GM23338 (cell line): ENCODE results near the gene ZNF724. TPM values are rescaled to one million over a fixed set of nuclear protein-coding genes. Genes with fewer than 3 reads are reported as not detected.
"Not testable (repeated sequence)": the region's sequence is repeated elsewhere in the genome, so short reads cannot be mapped to it uniquely, and the experiment has no call there.

Experiments
- ATAC-seq: fragments of 200-7000 bp; cut with Tn5 transposase; 3 replicates; pipeline ENCODE4 v1.9.1; 2020
- DNase-seq: peaks from one replicate; pipeline ENCODE4 v3.0.0-alpha.2; 2015; ENCODE audit warnings: low spot score
- H2AFZ ChIP-seq: fragments of 200-600 bp; sonication (generic); 2 replicates; pipeline ENCODE4 v1.8.0; 2016; ENCODE audit warnings: antibody characterized with exemption, mild to moderate bottlenecking, moderate library complexity
- H3F3A ChIP-seq: fragments of 200-600 bp; sonication (generic); replicated peaks from 2 replicates; pipeline ENCODE4 v1.8.0; 2017; ENCODE audit warnings: antibody characterized with exemption, mixed run types, low read depth
- H3K27ac ChIP-seq: fragments of 200-600 bp; sonication (generic); 2 replicates; pipeline ENCODE4 v1.6.1; 2016; ENCODE audit warnings: low read depth
- H3K27me3 ChIP-seq: fragments of 200-600 bp; sonication (generic); 2 replicates; pipeline ENCODE4 v1.8.0; 2016; ENCODE audit warnings: mild to moderate bottlenecking, mixed run types, moderate library complexity; ENCODE audit not compliant: insufficient read depth
- H3K36me3 ChIP-seq: fragments of 200-600 bp; sonication (generic); 2 replicates; pipeline ENCODE4 v1.8.0; 2016; ENCODE audit warnings: mild to moderate bottlenecking; ENCODE audit not compliant: insufficient read depth
- H3K4me1 ChIP-seq: fragments of 200-600 bp; sonication (generic); 2 replicates; pipeline ENCODE4 v1.8.0; 2016; ENCODE audit warnings: mild to moderate bottlenecking, moderate library complexity; ENCODE audit not compliant: insufficient read depth
- H3K4me2 ChIP-seq: fragments of 200-600 bp; sonication (generic); 2 replicates; pipeline ENCODE4 v1.7.1; 2017; ENCODE audit warnings: mixed run types
- H3K4me3 ChIP-seq: fragments of 200-600 bp; sonication (generic); 2 replicates; pipeline ENCODE4 v1.6.1; 2016; ENCODE audit warnings: mixed run types
- H3K79me2 ChIP-seq: fragments of 200-600 bp; sonication (generic); replicated peaks from 2 replicates; pipeline ENCODE4 v1.8.0; 2017; ENCODE audit warnings: mild to moderate bottlenecking; ENCODE audit not compliant: insufficient read depth
- H3K9me2 ChIP-seq: fragments of 200-600 bp; sonication (generic); 2 replicates; pipeline ENCODE4 v1.8.0; 2017; ENCODE audit not compliant: insufficient read depth
- H4K20me1 ChIP-seq: fragments of 200-600 bp; sonication (generic); replicated peaks from 2 replicates; pipeline ENCODE4 v1.8.0; 2017; ENCODE audit warnings: mild to moderate bottlenecking; ENCODE audit not compliant: insufficient read depth
- H3K27ac Mint-ChIP-seq: 2 replicates; pipeline ENCODE4 v1.8.0; 2020; ENCODE audit warnings: inconsistent platforms, mild to moderate bottlenecking, moderate library complexity, mixed read lengths
- H3K27me3 Mint-ChIP-seq: 3 replicates; pipeline ENCODE4 v1.8.0; 2022; ENCODE audit warnings: low read depth, mild to moderate bottlenecking, moderate library complexity, mixed read lengths, inconsistent platforms; ENCODE audit not compliant: insufficient read depth, poor library complexity
- H3K36me3 Mint-ChIP-seq: 3 replicates; pipeline ENCODE4 v1.8.0; 2021; ENCODE audit warnings: low read depth, mild to moderate bottlenecking, inconsistent platforms, moderate library complexity, mixed read lengths
- H3K4me1 Mint-ChIP-seq: 3 replicates; pipeline ENCODE4 v1.8.0; 2020; ENCODE audit warnings: mild to moderate bottlenecking, inconsistent platforms, mixed read lengths
- H3K4me3 Mint-ChIP-seq: 3 replicates; pipeline ENCODE4 v1.8.0; 2021; ENCODE audit warnings: moderate library complexity, mild to moderate bottlenecking, inconsistent platforms, mixed read lengths
- H3K9me3 Mint-ChIP-seq: 3 replicates; pipeline ENCODE4 v1.8.0; 2020; ENCODE audit warnings: moderate library complexity, mild to moderate bottlenecking, inconsistent platforms, mixed read lengths
- POLR2AphosphoS5 ChIP-seq: IDR thresholded peaks from 2 replicates; pipeline ENCODE4 v1.6.1; 2016; ENCODE audit warnings: antibody characterized with exemption, low read depth
- polyA plus RNA-seq: library from polyadenylated mRNA; unstranded; fragments of >200 nt; fragmentation: Nextera tagmentation; extraction: Ambion mirVana; gene quantifications from 2 replicates; pipeline ENCODE4 v1.2.1, GENCODE V29; 2016
- total RNA-seq: library from RNA; depleted of rRNA; stranded (reverse); fragments of >200 nt; shearing (Covaris generic); gene quantifications from 2 replicates; pipeline ENCODE4 v1.2.3, GENCODE V29; 2014
- TF ChIP-seq, protein P1 (sequence below): fragments of 250-450 bp; sonication (Bioruptor Pico); IDR thresholded peaks from 2 replicates; pipeline ENCODE4 v1.5.0; 2020; ENCODE audit warnings: mild to moderate bottlenecking, moderate library complexity
- TF ChIP-seq, protein P2 (sequence below), 2 experiments: fragments of 200-600 bp in 1 of 2; sonication (generic) in 1 of 2; conservative IDR thresholded peaks; 2 replicates each; pipeline versions ENCODE4 v1.5.1 to v1.6.1; 2016 to 2017; ENCODE audit warnings: antibody characterized with exemption in 2 of 2, low read depth in 2 of 2, mild to moderate bottlenecking in 2 of 2, moderate library complexity in 1 of 2

The ZNF724 gene
- total and polyA plus RNA-seq, 2 experiments from 2014 or later = 35.4 to 85.3 TPM

DNA sequence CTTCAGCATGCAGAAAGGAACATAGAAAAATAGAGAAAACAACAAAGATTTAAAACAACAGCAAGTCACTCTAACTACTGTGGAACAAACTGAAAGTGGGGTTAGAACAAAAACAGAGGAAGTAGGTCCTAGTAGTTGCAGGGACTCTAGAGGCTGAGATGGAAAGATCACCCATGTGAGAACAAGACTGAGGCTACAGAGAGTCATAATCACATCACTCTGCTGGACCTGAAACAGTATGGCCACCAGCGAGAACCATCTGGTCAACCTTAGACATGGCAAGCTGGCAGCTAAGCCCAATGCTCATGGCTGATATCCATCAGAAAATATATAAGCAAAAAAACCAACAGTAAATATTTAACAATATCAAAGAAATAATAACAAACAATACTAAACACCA lies 35.8 kb upstream of the ZNF724 start (continued):
- TF ChIP-seq, protein P1, sequence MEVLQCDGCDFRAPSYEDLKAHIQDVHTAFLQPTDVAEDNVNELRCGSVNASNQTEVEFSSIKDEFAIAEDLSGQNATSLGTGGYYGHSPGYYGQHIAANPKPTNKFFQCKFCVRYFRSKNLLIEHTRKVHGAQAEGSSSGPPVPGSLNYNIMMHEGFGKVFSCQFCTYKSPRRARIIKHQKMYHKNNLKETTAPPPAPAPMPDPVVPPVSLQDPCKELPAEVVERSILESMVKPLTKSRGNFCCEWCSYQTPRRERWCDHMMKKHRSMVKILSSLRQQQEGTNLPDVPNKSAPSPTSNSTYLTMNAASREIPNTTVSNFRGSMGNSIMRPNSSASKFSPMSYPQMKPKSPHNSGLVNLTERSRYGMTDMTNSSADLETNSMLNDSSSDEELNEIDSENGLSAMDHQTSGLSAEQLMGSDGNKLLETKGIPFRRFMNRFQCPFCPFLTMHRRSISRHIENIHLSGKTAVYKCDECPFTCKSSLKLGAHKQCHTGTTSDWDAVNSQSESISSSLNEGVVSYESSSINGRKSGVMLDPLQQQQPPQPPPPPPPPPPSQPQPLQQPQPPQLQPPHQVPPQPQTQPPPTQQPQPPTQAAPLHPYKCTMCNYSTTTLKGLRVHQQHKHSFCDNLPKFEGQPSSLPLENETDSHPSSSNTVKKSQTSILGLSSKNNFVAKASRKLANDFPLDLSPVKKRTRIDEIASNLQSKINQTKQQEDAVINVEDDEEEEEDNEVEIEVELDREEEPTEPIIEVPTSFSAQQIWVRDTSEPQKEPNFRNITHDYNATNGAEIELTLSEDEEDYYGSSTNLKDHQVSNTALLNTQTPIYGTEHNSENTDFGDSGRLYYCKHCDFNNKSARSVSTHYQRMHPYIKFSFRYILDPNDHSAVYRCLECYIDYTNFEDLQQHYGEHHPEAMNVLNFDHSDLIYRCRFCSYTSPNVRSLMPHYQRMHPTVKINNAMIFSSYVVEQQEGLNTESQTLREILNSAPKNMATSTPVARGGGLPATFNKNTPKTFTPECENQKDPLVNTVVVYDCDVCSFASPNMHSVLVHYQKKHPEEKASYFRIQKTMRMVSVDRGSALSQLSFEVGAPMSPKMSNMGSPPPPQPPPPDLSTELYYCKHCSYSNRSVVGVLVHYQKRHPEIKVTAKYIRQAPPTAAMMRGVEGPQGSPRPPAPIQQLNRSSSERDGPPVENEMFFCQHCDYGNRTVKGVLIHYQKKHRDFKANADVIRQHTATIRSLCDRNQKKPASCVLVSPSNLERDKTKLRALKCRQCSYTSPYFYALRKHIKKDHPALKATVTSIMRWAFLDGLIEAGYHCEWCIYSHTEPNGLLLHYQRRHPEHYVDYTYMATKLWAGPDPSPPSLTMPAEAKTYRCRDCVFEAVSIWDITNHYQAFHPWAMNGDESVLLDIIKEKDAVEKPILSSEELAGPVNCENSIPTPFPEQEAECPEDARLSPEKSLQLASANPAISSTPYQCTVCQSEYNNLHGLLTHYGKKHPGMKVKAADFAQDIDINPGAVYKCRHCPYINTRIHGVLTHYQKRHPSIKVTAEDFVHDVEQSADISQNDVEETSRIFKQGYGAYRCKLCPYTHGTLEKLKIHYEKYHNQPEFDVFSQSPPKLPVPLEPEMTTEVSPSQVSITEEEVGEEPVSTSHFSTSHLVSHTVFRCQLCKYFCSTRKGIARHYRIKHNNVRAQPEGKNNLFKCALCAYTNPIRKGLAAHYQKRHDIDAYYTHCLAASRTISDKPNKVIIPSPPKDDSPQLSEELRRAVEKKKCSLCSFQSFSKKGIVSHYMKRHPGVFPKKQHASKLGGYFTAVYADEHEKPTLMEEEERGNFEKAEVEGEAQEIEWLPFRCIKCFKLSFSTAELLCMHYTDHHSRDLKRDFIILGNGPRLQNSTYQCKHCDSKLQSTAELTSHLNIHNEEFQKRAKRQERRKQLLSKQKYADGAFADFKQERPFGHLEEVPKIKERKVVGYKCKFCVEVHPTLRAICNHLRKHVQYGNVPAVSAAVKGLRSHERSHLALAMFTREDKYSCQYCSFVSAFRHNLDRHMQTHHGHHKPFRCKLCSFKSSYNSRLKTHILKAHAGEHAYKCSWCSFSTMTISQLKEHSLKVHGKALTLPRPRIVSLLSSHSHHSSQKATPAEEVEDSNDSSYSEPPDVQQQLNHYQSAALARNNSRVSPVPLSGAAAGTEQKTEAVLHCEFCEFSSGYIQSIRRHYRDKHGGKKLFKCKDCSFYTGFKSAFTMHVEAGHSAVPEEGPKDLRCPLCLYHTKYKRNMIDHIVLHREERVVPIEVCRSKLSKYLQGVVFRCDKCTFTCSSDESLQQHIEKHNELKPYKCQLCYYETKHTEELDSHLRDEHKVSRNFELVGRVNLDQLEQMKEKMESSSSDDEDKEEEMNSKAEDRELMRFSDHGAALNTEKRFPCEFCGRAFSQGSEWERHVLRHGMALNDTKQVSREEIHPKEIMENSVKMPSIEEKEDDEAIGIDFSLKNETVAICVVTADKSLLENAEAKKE = no peak
- no peak for TF ChIP-seq POLR2AphosphoS5
- TF ChIP-seq, protein P2, sequence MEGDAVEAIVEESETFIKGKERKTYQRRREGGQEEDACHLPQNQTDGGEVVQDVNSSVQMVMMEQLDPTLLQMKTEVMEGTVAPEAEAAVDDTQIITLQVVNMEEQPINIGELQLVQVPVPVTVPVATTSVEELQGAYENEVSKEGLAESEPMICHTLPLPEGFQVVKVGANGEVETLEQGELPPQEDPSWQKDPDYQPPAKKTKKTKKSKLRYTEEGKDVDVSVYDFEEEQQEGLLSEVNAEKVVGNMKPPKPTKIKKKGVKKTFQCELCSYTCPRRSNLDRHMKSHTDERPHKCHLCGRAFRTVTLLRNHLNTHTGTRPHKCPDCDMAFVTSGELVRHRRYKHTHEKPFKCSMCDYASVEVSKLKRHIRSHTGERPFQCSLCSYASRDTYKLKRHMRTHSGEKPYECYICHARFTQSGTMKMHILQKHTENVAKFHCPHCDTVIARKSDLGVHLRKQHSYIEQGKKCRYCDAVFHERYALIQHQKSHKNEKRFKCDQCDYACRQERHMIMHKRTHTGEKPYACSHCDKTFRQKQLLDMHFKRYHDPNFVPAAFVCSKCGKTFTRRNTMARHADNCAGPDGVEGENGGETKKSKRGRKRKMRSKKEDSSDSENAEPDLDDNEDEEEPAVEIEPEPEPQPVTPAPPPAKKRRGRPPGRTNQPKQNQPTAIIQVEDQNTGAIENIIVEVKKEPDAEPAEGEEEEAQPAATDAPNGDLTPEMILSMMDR (conservative IDR thresholded peaks at IDR 0.05; ENCODE audit: low read depth in 2 of 2) = no peak

DNA sequence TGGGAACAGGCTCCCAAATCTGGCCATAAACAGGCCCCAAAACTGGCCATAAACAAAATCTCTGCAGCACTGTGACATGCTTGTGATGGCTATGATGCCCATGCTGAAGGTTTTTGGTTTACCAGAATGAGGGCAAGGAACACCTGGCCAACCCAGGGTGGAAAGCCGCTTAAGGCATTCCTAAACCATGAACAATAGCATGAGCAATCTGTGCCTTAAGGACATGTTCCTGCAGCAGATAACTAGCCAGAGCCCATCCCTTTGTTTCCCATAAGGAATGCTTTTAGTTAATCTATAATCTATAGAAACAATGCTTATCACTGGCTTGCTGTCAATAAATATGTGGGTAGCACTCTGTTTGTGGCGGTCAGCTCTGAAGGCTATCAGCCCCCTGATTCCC lies 35.1 kb upstream of the ZNF724 start:
- not testable (repeated sequence) for DNase-seq, H3K4me1 ChIP-seq, H3K27me3 Mint-ChIP-seq, H3K79me2 ChIP-seq, H3K27ac Mint-ChIP-seq, H3K4me1 Mint-ChIP-seq, ATAC-seq, H3F3A ChIP-seq, H3K4me3 Mint-ChIP-seq, H3K4me2 ChIP-seq, H3K36me3 ChIP-seq, H3K27me3 ChIP-seq, H2AFZ ChIP-seq, H3K27ac ChIP-seq, H3K4me3 ChIP-seq, H3K9me2 ChIP-seq, H4K20me1 ChIP-seq
- peaks cover 61% of the 10 kb centered on the region for H3K9me3 Mint-ChIP-seq
- peaks cover 33% of the 10 kb centered on the region for H3K36me3 Mint-ChIP-seq
